OCI-LY1 (cell line): ENCODE results near the gene VWA1.
A peak's percentile ranks its signal among the peaks of the same experiment; 100 is the strongest.
"Not testable (repeated sequence)": the region's sequence is repeated elsewhere in the genome, so short reads cannot be mapped to it uniquely, and the experiment has no call there.

Experiments
- H2AFZ ChIP-seq: fragments of 200-600 bp; sonication (generic), shearing (Covaris generic); 2 replicates; pipeline ENCODE4 v1.6.0; 2014; ENCODE audit warnings: antibody characterized with exemption, mild to moderate bottlenecking, low read length
- H3F3A ChIP-seq: fragments of 200-600 bp; sonication (generic), shearing (Covaris generic); 2 replicates; pipeline ENCODE4 v1.6.0; 2014; ENCODE audit warnings: mild to moderate bottlenecking, antibody characterized with exemption, low read length, moderate library complexity; ENCODE audit not compliant: insufficient read depth
- H3K27ac ChIP-seq: fragments of 200-600 bp; sonication (generic); 2 replicates; pipeline ENCODE4 v1.5.1; 2014; ENCODE audit warnings: low read length, mixed run types, mild to moderate bottlenecking, low read depth; ENCODE audit not compliant: poor library complexity, severe bottlenecking
- H3K27me3 ChIP-seq: fragments of 200-600 bp; sonication (generic); 2 replicates; pipeline ENCODE4 v1.6.0; 2014; ENCODE audit warnings: antibody characterized with exemption, mild to moderate bottlenecking, low read length, moderate library complexity; ENCODE audit not compliant: insufficient read depth
- H3K36me3 ChIP-seq: fragments of 200-600 bp; sonication (generic); 2 replicates; pipeline ENCODE4 v1.6.1; 2014; ENCODE audit warnings: mild to moderate bottlenecking, antibody characterized with exemption, low read length, moderate library complexity, mixed read lengths; ENCODE audit not compliant: insufficient read depth
- H3K4me1 ChIP-seq: fragments of 200-600 bp; sonication (generic); 2 replicates; pipeline ENCODE4 v1.5.1; 2014; ENCODE audit warnings: mild to moderate bottlenecking, low read length, moderate library complexity; ENCODE audit not compliant: insufficient read depth, severe bottlenecking
- H3K4me2 ChIP-seq: fragments of 200-600 bp; sonication (generic), shearing (Covaris generic); 2 replicates; pipeline ENCODE4 v1.6.1; 2014; ENCODE audit warnings: low read length
- H3K4me3 ChIP-seq: fragments of 200-600 bp; sonication (generic); 2 replicates; pipeline ENCODE4 v1.5.1; 2014; ENCODE audit warnings: low read length, low read depth, mild to moderate bottlenecking, mixed read lengths; ENCODE audit not compliant: poor library complexity, severe bottlenecking
- H3K79me2 ChIP-seq: fragments of 200-600 bp; shearing (Covaris generic); 2 replicates; pipeline ENCODE4 v1.6.1; 2016; ENCODE audit warnings: mixed run types, low read length, mixed read lengths; ENCODE audit not compliant: insufficient read depth
- H3K9ac ChIP-seq: fragments of 200-600 bp; sonication (generic), shearing (Covaris generic); 2 replicates; pipeline ENCODE4 v1.6.1; 2014; ENCODE audit warnings: mild to moderate bottlenecking, low read length, mixed read lengths
- H3K9me2 ChIP-seq: fragments of 200-600 bp; sonication (generic), shearing (Covaris generic); 2 replicates; pipeline ENCODE4 v1.6.1; 2014; ENCODE audit warnings: low read depth, mild to moderate bottlenecking, low read length, mixed read lengths
- H3K9me3 ChIP-seq: fragments of 200-600 bp; shearing (Covaris generic); 2 replicates; pipeline ENCODE4 v1.6.1; 2014; ENCODE audit warnings: low read length, mixed read lengths
- H4K20me1 ChIP-seq: fragments of 200-600 bp; sonication (generic), shearing (Covaris generic); 2 replicates; pipeline ENCODE4 v1.6.0; 2016; ENCODE audit warnings: mild to moderate bottlenecking, low read length; ENCODE audit not compliant: insufficient read depth
- EZH2 ChIP-seq: fragments of 200-600 bp; sonication (generic), shearing (Covaris generic); IDR thresholded peaks from 2 replicates; pipeline ENCODE4 v1.8.0; 2017; ENCODE audit warnings: borderline replicate concordance, mixed run types, mild to moderate bottlenecking, antibody characterized with exemption, low read length, moderate library complexity, mixed read lengths
- TF ChIP-seq, protein P1 (sequence below): fragments of 200-600 bp; sonication (generic), shearing (Covaris generic); IDR thresholded peaks from 2 replicates; pipeline ENCODE4 v1.5.1; 2017; ENCODE audit warnings: mild to moderate bottlenecking, antibody characterized with exemption, low read length, moderate library complexity, mixed read lengths

Gene VWA1

DNA sequence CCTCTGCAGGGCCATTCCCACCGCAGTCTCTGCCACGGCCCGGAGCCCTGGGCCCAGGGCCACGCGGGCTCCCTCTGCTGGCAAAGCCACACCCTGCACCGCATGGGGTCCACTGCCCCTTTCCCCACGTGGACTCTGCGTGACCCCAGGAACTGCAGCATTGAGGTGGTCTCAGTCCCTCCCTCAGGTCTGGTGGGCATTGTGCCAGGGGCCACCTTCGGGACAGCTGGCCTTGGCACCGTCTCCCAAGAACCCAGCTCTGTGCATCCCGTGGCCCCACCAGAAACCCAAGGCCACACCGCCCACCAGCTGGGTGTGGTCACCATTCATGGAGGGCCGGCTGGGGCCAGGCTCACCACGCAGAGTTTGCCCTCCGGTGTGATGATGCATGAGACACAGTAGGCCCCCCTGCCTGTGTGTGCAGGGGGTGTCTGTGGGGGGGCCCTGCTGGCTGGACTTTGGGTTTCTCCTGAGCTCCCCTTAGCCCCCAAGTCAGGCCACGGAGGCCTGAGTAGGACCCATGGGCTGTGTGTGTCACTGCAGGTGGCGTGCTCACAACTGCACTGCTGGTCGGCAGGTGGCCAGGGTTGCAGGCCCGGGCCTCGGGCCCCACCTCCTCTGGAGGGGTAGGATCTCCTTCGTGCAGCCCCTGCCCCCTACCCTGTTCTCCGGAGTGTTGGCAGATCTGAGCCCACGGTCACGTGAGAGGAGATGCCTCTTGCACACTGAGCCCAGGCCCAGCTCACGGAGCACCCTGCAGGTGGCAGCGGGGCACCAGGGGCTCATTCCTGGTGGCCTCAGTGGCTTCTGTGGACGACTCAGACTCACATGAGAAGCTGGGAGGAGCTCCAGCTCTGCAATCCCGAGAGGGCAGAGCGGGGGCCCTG, 5.8 kb downstream of the VWA1 start:
- Histone ChIP-seq H2AFZ (no peak overlapping the region), H3K27ac (no peak overlapping the region), H3K9me2 (no peaks in the 10 kb centered on the region), H3K4me2 (no peak overlapping the region), H3K9me3 (no peaks in the 10 kb centered on the region), H3K36me3 (no peaks in the 10 kb centered on the region), H3K4me1 (no peaks in the 10 kb centered on the region), H4K20me1 (no peaks in the 10 kb centered on the region), H3K27me3 (no peaks in the 10 kb centered on the region; the same call in 1 of the 2 replicates), H3K79me2 (no peaks in the 10 kb centered on the region), H3F3A (no peaks in the 10 kb centered on the region), H3K4me3 (no peak overlapping the region), H3K9ac (no peak overlapping the region)
- TF ChIP-seq, protein P1, sequence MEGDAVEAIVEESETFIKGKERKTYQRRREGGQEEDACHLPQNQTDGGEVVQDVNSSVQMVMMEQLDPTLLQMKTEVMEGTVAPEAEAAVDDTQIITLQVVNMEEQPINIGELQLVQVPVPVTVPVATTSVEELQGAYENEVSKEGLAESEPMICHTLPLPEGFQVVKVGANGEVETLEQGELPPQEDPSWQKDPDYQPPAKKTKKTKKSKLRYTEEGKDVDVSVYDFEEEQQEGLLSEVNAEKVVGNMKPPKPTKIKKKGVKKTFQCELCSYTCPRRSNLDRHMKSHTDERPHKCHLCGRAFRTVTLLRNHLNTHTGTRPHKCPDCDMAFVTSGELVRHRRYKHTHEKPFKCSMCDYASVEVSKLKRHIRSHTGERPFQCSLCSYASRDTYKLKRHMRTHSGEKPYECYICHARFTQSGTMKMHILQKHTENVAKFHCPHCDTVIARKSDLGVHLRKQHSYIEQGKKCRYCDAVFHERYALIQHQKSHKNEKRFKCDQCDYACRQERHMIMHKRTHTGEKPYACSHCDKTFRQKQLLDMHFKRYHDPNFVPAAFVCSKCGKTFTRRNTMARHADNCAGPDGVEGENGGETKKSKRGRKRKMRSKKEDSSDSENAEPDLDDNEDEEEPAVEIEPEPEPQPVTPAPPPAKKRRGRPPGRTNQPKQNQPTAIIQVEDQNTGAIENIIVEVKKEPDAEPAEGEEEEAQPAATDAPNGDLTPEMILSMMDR: peak; percentile 78
- no peak for TF ChIP-seq EZH2

GRCh38 chr1:1442069-1442770, 6.7 kb downstream of the VWA1 start:
- H2AFZ ChIP-seq: no peak overlapping the region
- H3K27me3 ChIP-seq: no peaks in the 10 kb centered on the region; the same call in 1 of the 2 replicates
- H3K4me3 ChIP-seq: no peak overlapping the region
- TF ChIP-seq, protein P1: no peak
- no peak for TF ChIP-seq EZH2
- no peaks in the 10 kb centered on the region for H3K36me3 ChIP-seq
- H3K27ac ChIP-seq: no peak overlapping the region
- no peak overlapping the region for H3K4me2 ChIP-seq
- no peaks in the 10 kb centered on the region for H3K79me2 ChIP-seq
- no peaks in the 10 kb centered on the region for H3K9me3 ChIP-seq
- no peaks in the 10 kb centered on the region for H3F3A ChIP-seq
- H3K9me2 ChIP-seq: no peaks in the 10 kb centered on the region
- no peak overlapping the region for H3K9ac ChIP-seq
- H3K4me1 ChIP-seq: no peaks in the 10 kb centered on the region
- H4K20me1 ChIP-seq: no peaks in the 10 kb centered on the region

- not testable (repeated sequence) for H3F3A ChIP-seq, H3K9me3 ChIP-seq, H3K36me3 ChIP-seq, H3K4me2 ChIP-seq, H3K27ac ChIP-seq, H3K9ac ChIP-seq, H2AFZ ChIP-seq, H4K20me1 ChIP-seq, H3K79me2 ChIP-seq, H3K27me3 ChIP-seq, H3K4me1 ChIP-seq, H3K9me2 ChIP-seq, H3K4me3 ChIP-seq
Observed at GRCh38 chr1:1446631-1447030, 11.1 kb downstream of the VWA1 start.
